ENCODE measurements around the gene CRX.
A peak's percentile ranks its signal among the peaks of the same experiment; 100 is the strongest.
"Not testable (repeated sequence)": the region's sequence is repeated elsewhere in the genome, so short reads cannot be mapped to it uniquely, and the experiment has no call there.

CRX gene

GRCh38 chr19:47821460-47822020 is at the start of gene CRX:
TSS of gene CRX (plus strand) at chr19:47821937. CDS start at chr19:47834444, 12,507 bp downstream.
- no peak for DNase-seq

DNA sequence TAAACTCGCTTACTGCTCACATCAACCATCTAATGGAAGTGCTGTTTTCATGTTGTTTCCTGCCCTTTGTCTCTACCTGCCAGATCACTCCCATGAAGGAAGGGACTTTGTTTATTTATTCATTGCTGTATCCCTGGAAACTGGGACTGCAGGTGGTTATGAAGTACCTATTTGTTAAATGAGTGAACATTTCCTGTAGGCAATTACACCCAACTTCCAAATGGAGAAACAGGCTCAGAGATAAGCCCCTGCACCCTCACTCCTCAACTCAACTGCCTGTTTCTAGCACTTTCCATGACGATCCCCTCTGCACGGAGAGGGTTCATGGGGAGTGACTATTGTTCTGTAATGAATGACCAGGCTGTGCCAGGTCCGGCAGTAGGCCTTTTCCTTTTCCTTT is 45.2 kb upstream of the CRX start:
- DNase-seq: peak; percentile 14

GRCh38 chr19:47777245-47778048 is 44.3 kb upstream of the CRX start:
- DNase-seq: not testable (repeated sequence)

- peak; percentile 59 for DNase-seq
These were observed 43.4 kb upstream of the CRX start, which contains the start of gene SELENOW for GRCh38 chr19:47778049-47778953. TSS of gene SELENOW (plus strand) at chr19:47778703. CDS start at chr19:47778786, 83 bp downstream.

DNA sequence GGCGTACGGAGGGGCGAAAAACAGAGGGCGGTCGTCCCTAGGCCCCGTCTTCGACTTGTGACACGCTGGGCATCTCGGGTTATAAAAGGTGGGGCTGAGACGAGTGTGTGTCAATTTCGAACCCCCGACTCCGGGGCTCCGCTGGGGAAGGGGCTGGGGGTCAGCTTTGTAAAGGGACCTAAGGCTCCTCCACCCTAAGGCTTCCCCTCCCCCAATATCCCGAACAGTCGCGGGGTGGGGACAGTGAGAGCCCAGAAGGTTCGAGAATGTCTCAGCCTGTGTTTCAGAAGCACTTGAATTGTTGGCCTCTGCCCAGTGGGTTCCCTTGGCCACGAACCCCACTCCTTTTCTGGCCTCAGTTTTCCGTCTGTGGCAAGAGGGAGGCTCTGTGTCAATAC is 42.8 kb upstream of the CRX start:
- DNase-seq: no peak

GRCh38 chr19:47779524-47780214 is 42.1 kb upstream of the CRX start:
- DNase-seq: no peak

DNA sequence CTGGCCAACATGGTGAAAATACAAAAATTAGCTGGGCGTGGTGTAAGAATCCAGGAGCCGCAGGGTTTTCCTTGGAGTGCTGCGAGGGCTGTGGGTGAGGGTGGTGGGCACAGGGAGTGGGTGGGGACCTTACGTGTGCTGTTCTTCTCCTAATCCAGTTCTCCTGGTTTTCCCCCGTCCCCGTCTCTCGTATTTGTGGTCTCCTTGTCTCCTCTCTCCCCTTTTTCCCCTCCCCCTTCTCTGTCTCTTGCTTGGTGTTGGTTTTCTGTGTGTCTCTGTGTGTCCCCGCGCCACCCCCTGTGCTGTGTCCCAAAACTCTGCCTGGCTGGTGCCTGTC is 41.6 kb upstream of the CRX start:
- no peak for DNase-seq

- DNase-seq: no peak
These were observed 40.0 kb upstream of the CRX start for GRCh38 chr19:47781590-47782262.

GRCh38 chr19:47786566-47786965 is 35.2 kb upstream of the CRX start:
- DNase-seq: no peak

- DNase-seq: not testable (repeated sequence)
These were observed 34.4 kb upstream of the CRX start for GRCh38 chr19:47787307-47787706.

GRCh38 chr19:47789811-47790210 is 31.9 kb upstream of the CRX start:
- not testable (repeated sequence) for DNase-seq

DNA sequence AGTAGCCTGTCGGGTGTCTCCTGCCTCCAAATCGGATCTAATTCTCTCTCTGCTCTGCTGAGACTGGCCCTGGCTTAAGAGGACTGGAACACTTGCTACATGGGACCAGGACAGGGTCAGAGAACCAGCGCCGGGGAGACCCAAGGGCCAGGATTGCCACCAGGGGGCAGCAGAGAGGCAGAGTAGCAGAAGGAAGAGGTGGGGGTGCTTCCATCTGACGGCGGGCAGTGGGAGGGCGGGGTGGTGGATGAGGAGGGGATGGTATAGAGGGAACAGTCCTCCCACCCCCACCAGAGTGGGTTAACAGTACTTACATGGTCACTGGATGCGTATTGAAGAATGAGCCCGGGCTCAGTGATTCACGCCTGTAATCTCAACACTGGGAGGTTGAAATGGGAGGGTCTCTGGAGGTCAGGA is 31.3 kb upstream of the CRX start:
- peak; percentile 16 for DNase-seq

- no peak for DNase-seq
These were observed 29.1 kb upstream of the CRX start for GRCh38 chr19:47792616-47793015.

DNA sequence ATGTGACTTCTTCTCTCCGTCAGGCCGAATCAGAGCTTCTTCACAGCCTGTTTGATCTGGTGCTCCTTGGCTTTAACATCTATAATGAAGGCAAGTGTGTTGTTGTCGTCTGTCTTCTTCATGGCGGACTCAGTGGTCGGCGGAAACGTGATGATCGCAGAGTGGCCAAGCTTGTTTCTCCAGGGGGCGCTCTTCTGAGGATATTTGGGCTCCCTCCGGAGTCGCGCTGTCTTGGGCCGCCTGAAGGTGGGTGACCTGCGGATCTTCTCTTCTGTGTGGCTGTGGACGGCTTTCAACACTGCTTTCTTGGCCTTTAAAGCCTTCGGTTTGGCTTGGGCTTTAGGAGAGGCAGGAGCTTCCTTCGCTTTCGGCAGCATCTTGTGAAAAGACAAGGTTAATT is 27.2 kb upstream of the CRX start:
- no peak for DNase-seq

DNA sequence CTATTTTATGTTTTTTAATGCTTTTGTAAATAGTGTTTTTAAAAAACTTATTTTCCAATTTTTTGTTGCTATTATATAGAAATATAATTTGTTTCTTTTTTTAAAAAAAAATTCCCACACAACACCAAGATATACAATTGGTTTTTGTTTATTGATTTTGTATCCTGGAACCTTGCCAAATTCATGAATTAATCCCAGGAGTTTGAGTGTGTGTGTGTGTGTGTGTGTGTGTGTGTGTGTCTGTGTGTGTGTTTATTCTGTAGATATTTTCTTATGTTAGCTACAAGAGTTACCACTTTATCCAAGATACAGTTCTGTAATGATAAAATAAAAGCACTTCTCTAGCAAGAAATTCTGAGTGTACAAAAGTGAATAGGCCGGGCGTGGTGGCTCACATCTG is 25.0 kb upstream of the CRX start:
- DNase-seq: no peak

GRCh38 chr19:47797996-47798903 is 23.5 kb upstream of the CRX start:
- no peak for DNase-seq

GRCh38 chr19:47798904-47799266 is 22.9 kb upstream of the CRX start:
- DNase-seq: no peak

DNA sequence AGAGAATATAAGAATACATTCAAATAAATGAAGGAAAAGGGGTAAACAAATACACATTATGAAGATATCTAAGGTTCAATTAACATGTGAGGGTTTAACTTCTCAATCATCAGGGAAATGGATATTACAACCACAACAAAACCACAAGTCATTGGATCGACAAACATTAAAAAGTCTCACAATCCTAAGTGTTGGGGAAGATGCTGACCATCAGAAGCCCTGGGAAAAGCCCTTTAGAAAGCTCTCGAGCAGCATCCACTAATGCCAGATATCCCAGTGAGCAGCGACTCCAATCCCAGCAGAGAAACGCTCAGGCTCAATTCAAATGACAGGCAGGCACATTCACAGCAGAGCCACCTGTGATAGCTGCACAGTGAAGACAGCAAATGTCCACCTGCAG is 20.5 kb upstream of the CRX start:
- DNase-seq: no peak

GRCh38 chr19:47802521-47803043 is 19.2 kb upstream of the CRX start:
- no peak for DNase-seq

GRCh38 chr19:47803148-47803547 is 18.6 kb upstream of the CRX start:
- DNase-seq: not testable (repeated sequence)

GRCh38 chr19:47803671-47804070 is 18.1 kb upstream of the CRX start:
- DNase-seq: not testable (repeated sequence)
